K562 (cell line): ENCODE measurements around the gene AGO3. TPM values are rescaled to one million over a fixed set of nuclear protein-coding genes. Genes with fewer than 3 reads are reported as not detected.

Experiments
- ATAC-seq: fragments of 200-7000 bp; cut with Tn5 transposase; 3 replicates; pipeline ENCODE4 v1.9.1; 2020; ENCODE audit warnings: moderate library complexity
- BruUV-seq: library from RNA; stranded (reverse); fragments of 400-500 nt; replicated peaks from 2 replicates; lab custom pipeline; 2021; lab: Mats Ljungman, UMichigan
- CTCF ChIA-PET: fragments of 300-600 bp; formaldehyde crosslinking; extraction: SDS; loops from one replicate; lab custom pipeline; 2021; ENCODE audit warnings: low intra/inter-chr PET ratio; lab: Yijun Ruan, JAX
- POLR2A ChIA-PET: fragments of 300-600, 350-650 bp; sonication (Branson Sonifier 250); formaldehyde crosslinking; extraction: SDS; loops from one replicate; lab custom pipeline; 2021; ENCODE audit warnings: antibody characterized with exemption, inconsistent platforms; lab: Yijun Ruan, JAX
- DNase-seq, 4 experiments: peaks; one replicate each; pipeline versions ENCODE4 v3.0.0 to v3.0.0-alpha.2; 2011 to 2018; ENCODE audit warnings: low spot score in 3 of 4, mixed read lengths in 3 of 4; ENCODE audit errors: extremely low read depth in 1 of 4
- FAIRE-seq: peaks from 2 replicates; lab custom pipeline; 2011; peaks lifted over from hg19 to GRCh38; lab: Jason Lieb, UNC
- H2AFZ ChIP-seq: 2 replicates; pipeline ENCODE4 v1.6.0; 2011; ENCODE audit warnings: low read depth, low read length, control low read depth, inconsistent platforms
- H3K27ac ChIP-seq: fragments of 200-600 bp; 3 replicates; pipeline ENCODE4 v1.8.0; 2011; ENCODE audit warnings: low read depth, mild to moderate bottlenecking, control low read depth, inconsistent platforms, low read length, moderate library complexity, mixed read lengths; ENCODE audit errors: extremely low read depth
- H3K27me3 ChIP-seq, 2 experiments: fragments of 300-600 bp in 1 of 2; 2 replicates in 1 of 2; 3 replicates in 1 of 2; pipeline versions ENCODE4 v1.6.0 to v1.8.0; 2011; ENCODE audit warnings: inconsistent platforms in 2 of 2, low read length in 2 of 2, mild to moderate bottlenecking in 1 of 2, mixed read lengths in 1 of 2, moderate library complexity in 1 of 2; ENCODE audit not compliant: control insufficient read depth in 2 of 2, insufficient read depth in 2 of 2
- H3K36me3 ChIP-seq: fragments of 300-600 bp; 3 replicates; pipeline ENCODE4 v1.8.0; 2011; ENCODE audit warnings: mild to moderate bottlenecking, low read length, inconsistent platforms; ENCODE audit not compliant: control insufficient read depth, insufficient read depth
- H3K4me1 ChIP-seq, 2 experiments: fragments of 200-600 bp in 1 of 2; replicated peaks in 1 of 2; 2 replicates in 1 of 2; 3 replicates in 1 of 2; pipeline versions ENCODE4 v1.5.1 to v1.8.0; 2011; ENCODE audit warnings: inconsistent platforms in 2 of 2, low read length in 2 of 2, mild to moderate bottlenecking in 1 of 2, mixed read lengths in 1 of 2, moderate library complexity in 1 of 2; ENCODE audit not compliant: control insufficient read depth in 2 of 2, insufficient read depth in 2 of 2
- H3K4me2 ChIP-seq: 2 replicates; pipeline ENCODE4 v1.6.1; 2011; ENCODE audit warnings: low read length, control low read depth, inconsistent platforms, mixed read lengths; ENCODE audit not compliant: insufficient read depth
- H3K4me3 ChIP-seq: fragments of 200-600 bp; sonication (generic), shearing (Covaris generic); 2 replicates; pipeline ENCODE4 v1.5.1; 2016; ENCODE audit warnings: control low read depth, inconsistent platforms
- H3K79me2 ChIP-seq: fragments of 200-600 bp; 3 replicates; pipeline ENCODE4 v1.8.0; 2011; ENCODE audit warnings: low read length, inconsistent platforms; ENCODE audit not compliant: control insufficient read depth, insufficient read depth
- H3K9ac ChIP-seq, 2 experiments: 2 replicates each; pipeline versions ENCODE4 v1.6.0 to v1.6.1; 2011; ENCODE audit warnings: low read depth in 2 of 2, low read length in 2 of 2, control low read depth in 1 of 2, inconsistent platforms in 1 of 2, mild to moderate bottlenecking in 1 of 2, mixed read lengths in 1 of 2; ENCODE audit not compliant: insufficient read depth in 1 of 2
- H3K9me1 ChIP-seq: one replicate; pipeline ENCODE4 v1.6.0; 2011; ENCODE audit warnings: inconsistent platforms, mild to moderate bottlenecking, low read length, moderate library complexity; ENCODE audit not compliant: control insufficient read depth, insufficient read depth
- H3K9me3 ChIP-seq: replicated peaks from 2 replicates; pipeline ENCODE4 v1.5.1; 2011; ENCODE audit warnings: low read depth, low read length, inconsistent platforms; ENCODE audit not compliant: control insufficient read depth, insufficient read depth
- H4K20me1 ChIP-seq: replicated peaks from 2 replicates; pipeline ENCODE4 v1.6.1; 2011; ENCODE audit warnings: low read length, inconsistent platforms, mixed read lengths; ENCODE audit not compliant: control insufficient read depth, insufficient read depth
- KLF6 ChIP-seq: fragments of 250-450 bp; sonication (Bioruptor Pico); IDR thresholded peaks from 2 replicates; pipeline ENCODE4 v1.4.0; 2020; ENCODE audit warnings: mild to moderate bottlenecking, moderate library complexity, borderline replicate concordance
- POLR2A ChIP-seq: fragments of 450-650 bp; conservative IDR thresholded peaks from 2 replicates; pipeline ENCODE4 v1.6.1; 2016
- SUPT5H ChIP-seq: fragments of 450-650 bp; IDR thresholded peaks from 2 replicates; pipeline ENCODE4 v1.6.1; 2016
- WGBS: fragments of 100-300 bp; shearing (Covaris generic); methylation state at CpG from one replicate; pipeline ENCODE4 v1.1.6; 2016; ENCODE audit warnings: low coverage, mixed read lengths; ENCODE audit not compliant: insufficient coverage; ENCODE audit errors: missing lambda C conversion rate; 5-methylcytosine and 5-hydroxymethylcytosine counted together
- in situ Hi-C: fragments of 300-500 bp; cut with MboI; formaldehyde crosslinking; loops from 4 replicates; pipeline ENCODE4 v1.15.0; 2018; ENCODE audit warnings: inconsistent platforms, mixed read lengths
- intact Hi-C: fragments of 100-400 bp; cut with micrococcal nuclease; formaldehyde crosslinking; loops from 2 replicates; pipeline ENCODE4 v1.14.2; 2022
- polyA plus RNA-seq, 8 experiments: library from polyadenylated mRNA; depleted of rRNA in 4 of 8; stranded (reverse) in 5 of 8; unstranded in 3 of 8; fragments of >200 nt; fragmentation: Nextera tagmentation in 2 of 8; fragmentation: Illumina TruSeq in 1 of 8; extraction: Ambion mirVana in 2 of 8; extraction: Trizol in 1 of 8; gene quantifications; 2 replicates each; pipeline versions ENCODE4 v1.2.1 to v1.2.3, GENCODE V29; 2011 to 2014; ENCODE audit warnings: inconsistent platforms in 1 of 8, missing spikeins in 1 of 8
- total RNA-seq, 7 experiments: library from RNA; depleted of rRNA in 6 of 7; stranded (reverse); fragments of >200 nt in 6 of 7; fragmentation: Illumina TruSeq in 2 of 7; extraction: Trizol in 2 of 7; gene quantifications; 2 replicates each; pipeline versions ENCODE4 v1.2.1 to v1.2.3, GENCODE V29; 2011 to 2021; ENCODE audit warnings: low replicate concordance in 1 of 7
- TF ChIP-seq, protein P1 (sequence below): fragments of 450-650 bp; formaldehyde crosslinking; IDR thresholded peaks from 2 replicates; pipeline ENCODE4 v1.4.0; 2022; ENCODE audit warnings: missing genetic modification characterization

Gene AGO3
- total and polyA plus RNA-seq, 9 of the 15 experiments (the other 6 are each of a cell fraction or from before 2014, with no cell fraction given), result 4.5 to 41.5 (median 22.7) TPM

DNA sequence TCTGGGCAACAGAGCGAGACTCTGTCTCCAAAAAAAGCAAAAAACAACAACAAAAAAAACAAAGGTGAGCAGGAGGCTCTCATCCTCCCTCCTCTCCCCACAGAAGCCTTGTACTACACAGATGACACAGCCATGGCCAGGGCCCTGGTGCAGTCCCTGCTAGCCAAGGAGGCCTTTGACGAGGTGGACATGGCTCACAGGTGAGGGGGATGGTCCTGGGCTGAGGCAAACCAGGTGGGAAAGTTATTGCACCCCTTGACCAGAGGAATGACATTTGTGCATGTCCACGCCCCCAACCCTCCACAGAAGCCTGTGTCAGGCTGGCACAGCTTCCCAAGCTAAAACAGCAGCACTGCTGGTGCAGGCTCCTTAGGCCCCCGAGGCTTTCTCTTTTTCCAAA is 160.2 kb downstream of the AGO3 start:
- ATAC-seq (no peak), FAIRE-seq (no peak), DNase-seq (no peak)
- Histone ChIP-seq H3K36me3 (peaks cover 61% of the 10 kb centered on the region; the same call in 2 of the 3 replicates), H3K27ac (no peak overlapping the region), H3K9ac (no peak overlapping the region), H2AFZ (no peak overlapping the region), H4K20me1 (no peaks in the 10 kb centered on the region), H3K79me2 (peaks cover 21% of the 10 kb centered on the region), H3K9me1 (peaks cover 11% of the 10 kb centered on the region), H3K4me2 (no peak overlapping the region), H3K9me3 (no peaks in the 10 kb centered on the region), H3K4me1 (peaks cover 18 to 32% of the 10 kb centered on the region in 2 experiments; a peak in 4 of 5 replicates)
- in situ Hi-C loops (loop anchor here (5.0 kb wide), 1 partner anchor 96 kb away; no protein-coding TSS in a partner anchor), intact Hi-C loops (no loop called here)
- WGBS, result 97% methylated on average over 3 of the region's 4 CpGs
- CTCF ChIA-PET, result no interaction called here
- TF ChIP-seq KLF6 (CRISPR knock-in tag), result no peak
- TF ChIP-seq POLR2A, result peak; percentile 41; the same call in 1 of the 2 replicates
- TF ChIP-seq, protein P1, sequence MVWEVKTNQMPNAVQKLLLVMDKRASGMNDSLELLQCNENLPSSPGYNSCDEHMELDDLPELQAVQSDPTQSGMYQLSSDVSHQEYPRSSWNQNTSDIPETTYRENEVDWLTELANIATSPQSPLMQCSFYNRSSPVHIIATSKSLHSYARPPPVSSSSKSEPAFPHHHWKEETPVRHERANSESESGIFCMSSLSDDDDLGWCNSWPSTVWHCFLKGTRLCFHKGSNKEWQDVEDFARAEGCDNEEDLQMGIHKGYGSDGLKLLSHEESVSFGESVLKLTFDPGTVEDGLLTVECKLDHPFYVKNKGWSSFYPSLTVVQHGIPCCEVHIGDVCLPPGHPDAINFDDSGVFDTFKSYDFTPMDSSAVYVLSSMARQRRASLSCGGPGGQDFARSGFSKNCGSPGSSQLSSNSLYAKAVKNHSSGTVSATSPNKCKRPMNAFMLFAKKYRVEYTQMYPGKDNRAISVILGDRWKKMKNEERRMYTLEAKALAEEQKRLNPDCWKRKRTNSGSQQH (CRISPR knock-in tag), result no peak
- 0 out of 2 replicates have a peak, but pooled peaks have one; percentile 30 for TF ChIP-seq SUPT5H
- TF ChIP-seq, all 486 proteins: peak for 2
- Histone ChIP-seq H3K4me3 (no peak overlapping the region), H3K27me3 (no peaks in the 10 kb centered on the region)
- BruUV-seq, result no TSS peak
- POLR2A ChIA-PET, result interaction anchor here (0.8 to 1.0 kb wide), 2 partner anchors 37 to 44 kb away, joined by 3 to 4 read pairs; no protein-coding TSS in a partner anchor
